ENCODE results near the gene INO80D.
"Not testable (repeated sequence)": the region's sequence is repeated elsewhere in the genome, so short reads cannot be mapped to it uniquely, and the experiment has no call there.

Gene INO80D, protein sequence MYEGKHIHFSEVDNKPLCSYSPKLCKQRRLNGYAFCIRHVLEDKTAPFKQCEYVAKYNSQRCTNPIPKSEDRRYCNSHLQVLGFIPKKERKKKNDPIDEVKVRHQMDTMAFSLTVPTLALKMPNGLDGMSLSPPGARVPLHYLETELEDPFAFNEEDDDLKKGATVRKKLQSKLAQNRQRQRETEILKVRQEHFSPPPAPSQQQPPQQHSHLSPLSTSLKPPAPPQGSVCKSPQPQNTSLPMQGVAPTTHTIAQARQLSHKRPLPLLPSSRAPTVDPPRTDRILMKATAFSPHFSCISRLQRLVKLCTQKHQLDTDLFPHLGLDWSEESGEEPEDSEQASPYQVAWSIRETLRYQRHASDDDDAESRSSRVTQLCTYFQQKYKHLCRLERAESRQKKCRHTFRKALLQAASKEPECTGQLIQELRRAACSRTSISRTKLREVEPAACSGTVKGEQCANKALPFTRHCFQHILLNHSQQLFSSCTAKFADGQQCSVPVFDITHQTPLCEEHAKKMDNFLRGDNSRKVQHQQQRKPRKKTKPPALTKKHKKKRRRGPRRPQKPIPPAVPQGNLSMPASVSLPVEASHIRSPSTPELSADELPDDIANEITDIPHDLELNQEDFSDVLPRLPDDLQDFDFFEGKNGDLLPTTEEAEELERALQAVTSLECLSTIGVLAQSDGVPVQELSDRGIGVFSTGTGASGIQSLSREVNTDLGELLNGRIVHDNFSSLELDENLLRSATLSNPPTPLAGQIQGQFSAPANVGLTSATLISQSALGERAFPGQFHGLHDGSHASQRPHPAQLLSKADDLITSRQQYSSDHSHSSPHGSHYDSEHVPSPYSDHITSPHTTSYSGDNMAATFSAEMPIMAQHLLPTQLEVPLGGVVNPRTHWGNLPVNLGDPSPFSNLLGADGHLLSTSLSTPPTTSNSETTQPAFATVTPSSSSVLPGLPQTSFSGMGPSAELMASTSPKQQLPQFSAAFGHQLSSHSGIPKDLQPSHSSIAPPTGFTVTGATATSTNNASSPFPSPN

DNA sequence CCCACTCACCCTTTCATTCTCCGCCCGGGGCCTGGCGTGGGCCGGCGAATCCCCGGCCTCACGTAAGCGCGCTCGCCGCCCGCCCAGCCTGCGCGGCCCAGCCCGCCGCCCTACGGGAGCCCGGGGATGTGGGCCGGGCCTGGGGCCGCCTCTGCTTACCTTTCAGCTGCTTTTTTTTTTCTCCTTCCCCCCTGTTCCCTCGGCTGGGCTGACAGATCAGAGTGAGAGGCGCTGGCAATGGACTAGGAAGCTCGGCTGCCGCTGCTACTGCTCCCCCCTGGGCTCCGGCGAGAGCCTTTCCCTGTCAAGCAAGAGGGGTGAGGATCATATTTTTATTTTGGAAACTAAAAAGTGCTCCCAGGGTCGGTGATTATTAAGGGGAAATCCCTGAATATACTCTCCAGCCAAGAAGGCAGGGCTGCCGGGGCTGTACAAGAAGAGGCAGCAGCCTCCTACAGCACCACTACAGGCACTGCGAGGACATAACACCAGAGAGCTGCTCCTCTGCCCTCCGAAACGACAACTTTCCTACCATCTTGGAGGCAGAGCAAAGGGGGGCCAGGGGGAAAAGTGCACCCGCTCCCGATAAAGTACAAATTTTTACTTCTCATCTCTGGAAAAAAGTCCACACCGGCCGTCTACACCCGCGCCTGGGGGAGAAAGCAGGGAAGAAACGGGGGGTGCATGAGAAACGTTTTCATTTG lies at the start of gene INO80D:
TSS of gene INO80D (minus strand) at position 433 of the 704 bp plus-strand sequence. CDS start 23,158 bp downstream, outside the sequence.
- peak; percentile 51 for DNase-seq

DNA sequence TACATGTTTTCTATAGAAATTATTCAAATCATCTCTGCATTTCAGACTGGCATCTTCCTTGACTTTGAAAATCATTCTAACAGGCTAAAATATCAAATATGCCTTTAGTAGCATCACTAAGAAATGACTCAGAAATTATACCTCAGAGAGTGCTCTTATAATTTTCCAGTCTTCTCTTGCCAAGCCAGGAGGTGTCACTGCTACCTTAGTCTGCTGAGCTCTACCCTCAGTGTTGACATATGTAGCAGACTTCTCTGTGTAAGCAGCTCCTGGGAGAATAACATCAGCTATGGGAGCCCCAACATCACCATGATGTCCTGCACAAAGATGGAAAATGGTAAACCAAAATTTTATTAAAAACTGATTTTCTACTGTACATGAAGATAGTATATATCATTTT lies 41.7 kb upstream of the INO80D start:
- DNase-seq = no peak

DNA sequence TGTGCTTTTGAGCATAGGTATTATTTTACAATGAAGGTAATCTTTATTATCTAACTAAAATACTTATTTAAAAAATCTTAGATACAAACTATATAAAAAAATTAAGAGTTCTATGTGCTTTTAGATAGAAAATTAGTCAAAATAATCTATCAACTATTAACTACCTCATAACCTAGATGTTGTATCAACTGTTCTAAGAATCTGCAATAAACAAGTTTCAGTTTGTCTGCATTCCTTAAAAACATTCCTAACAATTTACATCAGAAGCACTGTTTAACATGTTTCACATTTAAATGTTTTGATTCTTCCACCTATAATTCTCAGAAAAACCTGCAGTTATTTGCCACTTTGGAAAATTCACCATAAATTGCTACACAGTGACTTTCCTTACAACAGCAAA lies 39.9 kb upstream of the INO80D start:
- no peak for DNase-seq

DNA sequence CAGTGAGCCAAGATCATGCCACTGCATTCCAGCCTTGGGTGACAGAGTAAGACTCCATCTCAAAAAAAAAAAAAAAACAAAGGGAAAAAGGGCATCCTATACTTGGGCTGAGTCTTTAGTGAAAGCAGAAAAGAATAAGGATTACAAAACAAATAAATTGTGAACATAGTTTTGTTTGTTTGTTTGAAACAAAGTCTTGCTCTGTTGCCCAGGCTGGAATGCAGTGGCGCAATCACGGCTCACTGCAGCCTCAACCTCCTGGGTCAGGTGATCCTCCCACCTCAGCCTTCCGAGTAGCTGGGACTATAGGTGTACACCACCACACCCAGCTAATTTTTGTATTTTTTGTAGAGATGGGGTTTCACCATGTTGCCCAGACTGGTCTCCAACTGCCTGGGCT lies 36.6 kb upstream of the INO80D start:
- DNase-seq = not testable (repeated sequence)

DNA sequence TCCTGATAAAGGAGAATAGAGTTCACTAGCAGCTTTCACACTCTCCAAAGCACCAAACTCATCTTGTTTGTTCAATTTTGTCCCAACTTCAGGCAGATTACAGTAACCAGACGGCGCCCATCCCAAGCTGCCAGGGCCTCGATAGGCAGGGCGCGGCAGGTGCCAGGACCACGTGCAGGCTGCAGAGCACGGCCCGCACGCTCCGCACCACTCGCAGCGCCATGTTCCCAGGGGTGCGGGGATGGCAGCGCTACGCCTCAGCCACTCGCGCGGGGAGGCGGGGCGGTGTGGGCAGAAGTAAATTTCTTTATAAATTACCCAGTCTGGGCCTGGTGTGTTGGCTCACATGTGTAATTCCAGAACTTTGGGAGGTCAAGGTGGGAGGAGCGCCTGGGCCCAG lies 30.3 kb upstream of the INO80D start:
- no peak for DNase-seq

DNA sequence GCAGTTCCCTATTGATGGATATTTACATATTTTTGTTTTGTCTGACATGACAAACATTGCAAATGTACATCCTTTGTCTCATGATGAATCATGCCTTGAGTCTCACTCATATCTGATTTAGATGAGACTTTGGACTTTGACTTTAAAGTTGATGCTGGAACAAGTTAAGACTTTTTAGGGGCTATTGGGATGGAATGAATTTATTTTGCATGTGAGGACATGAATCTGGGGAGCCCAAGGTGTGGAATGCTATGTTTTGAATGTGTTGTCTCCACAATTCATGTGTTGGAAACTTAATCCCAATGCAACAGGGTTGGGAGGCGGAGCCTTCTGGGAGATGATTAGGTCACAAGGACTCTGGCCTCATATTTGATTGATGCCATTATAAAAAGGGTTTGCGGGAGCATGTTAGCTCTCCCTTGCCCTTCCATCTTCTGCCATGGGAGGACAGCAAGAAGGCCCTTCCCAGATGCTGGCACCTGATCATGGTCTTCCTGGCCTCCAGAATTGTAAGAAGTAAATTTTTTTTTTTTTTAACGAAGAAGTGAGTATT lies 29.1 kb upstream of the INO80D start:
- no peak for DNase-seq

DNA sequence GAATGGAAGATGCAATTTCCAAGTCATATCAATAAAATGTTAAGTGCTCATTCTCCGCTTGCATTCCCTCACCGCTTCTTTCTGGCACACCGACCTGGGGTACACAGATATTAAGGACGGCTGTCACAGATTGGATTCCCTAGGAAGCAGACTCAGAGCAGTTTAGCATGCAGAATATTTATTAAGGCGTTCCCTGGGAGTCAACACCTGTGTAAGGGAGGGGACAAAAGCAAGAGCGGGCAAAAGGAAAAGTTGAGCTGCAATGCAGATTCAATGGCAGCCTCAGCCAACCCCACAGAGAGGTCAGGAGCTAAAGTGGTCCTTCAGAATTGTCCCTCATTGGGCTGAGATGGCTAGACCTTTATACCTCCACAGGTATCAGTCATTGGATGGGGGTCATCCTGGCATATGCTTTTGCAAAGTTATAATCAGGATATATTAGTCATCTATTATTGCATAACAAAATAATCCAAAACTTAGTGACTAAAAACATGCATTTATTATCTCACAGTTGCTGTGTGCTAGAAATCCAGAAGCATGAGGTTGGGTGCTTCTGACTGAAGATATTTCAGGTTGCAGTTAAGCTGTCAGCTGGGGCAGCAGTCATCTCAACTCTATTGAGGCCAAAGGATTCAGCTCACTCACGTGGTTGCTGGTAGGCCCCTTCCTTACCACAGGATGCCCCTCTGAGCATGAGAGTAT lies 27.0 kb upstream of the INO80D start:
- no peak for DNase-seq

DNA sequence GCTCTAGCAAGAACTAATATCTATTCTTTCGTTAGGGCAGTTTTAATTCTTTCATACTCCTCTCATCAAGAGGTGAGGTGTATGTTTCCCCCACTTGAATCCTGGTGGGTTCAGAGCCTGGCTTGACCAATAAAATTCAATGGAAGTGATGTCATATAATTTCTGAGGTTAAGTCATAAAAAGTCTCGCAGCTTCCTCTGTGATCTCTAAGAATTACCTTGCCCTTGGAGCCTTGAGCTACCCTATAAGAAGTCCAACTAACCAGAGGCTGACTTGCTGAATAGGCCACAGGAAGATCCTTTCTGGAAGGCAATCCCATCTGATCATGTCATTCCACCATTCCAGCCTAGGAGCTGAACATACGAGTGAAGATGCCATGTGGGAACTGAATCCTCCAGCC lies 26.1 kb upstream of the INO80D start:
- DNase-seq = no peak

DNA sequence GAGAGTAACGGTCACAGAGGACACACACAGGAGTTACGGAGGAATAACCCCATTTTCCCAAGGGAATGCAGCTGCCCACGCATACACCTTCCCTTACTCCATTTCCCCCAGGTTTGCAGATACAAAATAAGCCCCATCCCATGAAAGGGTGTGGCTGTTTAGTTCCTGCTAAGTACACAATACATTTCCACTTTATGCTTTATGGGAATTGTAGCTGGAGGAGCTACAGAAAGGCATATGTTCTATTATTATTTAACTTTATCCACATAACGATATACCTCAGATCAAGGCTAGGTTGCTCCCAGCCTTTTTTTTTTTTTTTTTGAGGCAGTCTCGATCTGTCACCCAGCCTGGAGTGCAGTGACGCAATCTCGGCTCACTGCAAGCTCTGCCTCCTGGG lies 22.7 kb upstream of the INO80D start:
- no peak for DNase-seq

DNA sequence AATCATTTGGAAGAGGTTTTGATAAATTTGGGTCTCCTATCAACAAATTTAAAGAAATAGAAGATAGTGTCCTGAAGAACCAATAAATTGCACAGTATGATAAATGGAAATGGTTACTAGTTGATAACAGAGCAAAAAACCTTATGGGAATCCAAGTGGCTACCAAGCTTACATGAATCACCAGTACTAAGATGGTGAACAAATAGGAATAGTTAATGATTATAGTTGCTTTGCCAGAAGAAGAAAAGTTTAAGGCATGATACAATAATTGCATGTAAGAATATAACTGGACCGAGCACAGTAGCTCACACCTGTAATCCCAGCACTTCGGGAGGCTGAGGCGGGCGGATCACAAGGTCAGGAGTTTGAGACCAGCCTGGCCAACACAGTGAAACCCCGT lies 19.6 kb upstream of the INO80D start:
- no peak for DNase-seq

DNA sequence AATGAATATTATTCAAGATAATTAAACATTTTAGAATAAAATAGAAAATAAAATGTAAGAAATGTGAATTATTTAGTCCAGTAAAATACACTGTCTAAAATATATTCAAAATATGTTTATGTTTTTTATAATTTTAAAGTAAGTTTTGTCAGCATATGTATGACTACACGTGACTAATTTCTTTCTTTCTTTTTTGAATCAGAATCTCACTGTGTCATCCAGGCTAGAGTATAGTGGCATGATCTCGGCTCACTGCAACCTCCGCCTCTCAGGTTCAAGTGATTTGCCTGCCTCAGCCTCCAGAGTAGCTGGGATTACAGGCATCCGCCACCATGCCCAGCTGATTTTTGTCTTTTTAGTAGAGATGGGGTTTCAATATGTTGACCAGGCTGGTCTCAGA lies 19.1 kb upstream of the INO80D start:
- no peak for DNase-seq

DNA sequence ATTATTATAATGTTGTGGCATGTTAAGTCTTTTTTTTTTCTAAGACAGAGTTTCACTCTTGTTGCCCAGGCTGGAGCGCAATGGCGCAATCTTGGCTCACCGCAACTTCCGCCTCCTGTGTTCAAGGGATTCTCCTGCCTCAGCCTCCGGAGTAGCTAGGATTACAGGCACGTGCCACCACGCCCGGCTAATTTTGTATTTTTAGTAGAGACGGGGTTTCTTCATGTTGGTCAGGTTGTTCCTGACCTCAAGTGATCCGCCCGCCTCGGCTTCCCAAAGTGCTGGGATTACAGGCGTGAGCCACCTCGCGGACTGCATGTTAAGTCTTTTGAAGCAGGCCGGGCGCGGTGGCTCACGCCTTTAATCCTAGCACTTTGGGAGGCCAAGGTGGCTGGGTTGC lies 12.9 kb upstream of the INO80D start:
- DNase-seq = not testable (repeated sequence)

DNA sequence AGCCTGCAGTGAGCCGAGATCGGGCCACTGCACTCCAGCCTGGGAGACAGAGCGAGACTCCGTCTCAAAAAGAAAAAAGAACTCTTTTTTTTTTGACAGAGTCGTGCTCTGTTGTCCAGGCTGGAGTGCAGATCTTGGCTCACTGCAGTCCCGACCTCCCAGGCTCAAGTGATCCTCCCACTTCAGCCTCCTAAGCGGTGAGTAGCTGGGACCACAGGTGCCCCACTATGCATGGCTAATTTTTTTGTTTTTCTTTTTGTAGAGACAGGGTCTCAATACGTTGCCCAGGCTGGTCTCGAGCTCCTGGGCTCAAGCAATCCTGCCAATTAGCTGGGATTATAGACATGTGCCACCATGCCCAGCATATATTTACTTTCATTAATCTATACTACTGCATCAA lies 12.5 kb upstream of the INO80D start:
- no peak for DNase-seq

DNA sequence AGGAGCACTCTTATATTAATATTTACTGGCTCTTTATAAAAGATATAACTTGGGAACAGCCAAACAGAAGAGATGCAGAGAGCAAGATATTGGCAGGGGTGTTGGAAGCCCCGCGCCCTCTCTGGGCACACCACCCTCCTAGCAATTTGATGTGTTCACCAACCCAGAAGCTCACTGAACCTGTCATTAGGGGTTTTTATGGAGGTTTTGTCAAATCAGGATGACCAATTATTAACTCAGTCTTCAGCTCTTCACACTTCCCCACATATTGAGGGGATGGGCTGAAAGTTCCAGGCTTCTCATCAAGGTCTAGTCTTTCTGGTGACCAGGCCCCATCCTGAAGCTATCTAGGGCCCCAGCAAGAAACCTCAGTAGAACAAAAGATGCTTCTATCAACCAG lies 10.9 kb upstream of the INO80D start:
- DNase-seq = no peak

DNA sequence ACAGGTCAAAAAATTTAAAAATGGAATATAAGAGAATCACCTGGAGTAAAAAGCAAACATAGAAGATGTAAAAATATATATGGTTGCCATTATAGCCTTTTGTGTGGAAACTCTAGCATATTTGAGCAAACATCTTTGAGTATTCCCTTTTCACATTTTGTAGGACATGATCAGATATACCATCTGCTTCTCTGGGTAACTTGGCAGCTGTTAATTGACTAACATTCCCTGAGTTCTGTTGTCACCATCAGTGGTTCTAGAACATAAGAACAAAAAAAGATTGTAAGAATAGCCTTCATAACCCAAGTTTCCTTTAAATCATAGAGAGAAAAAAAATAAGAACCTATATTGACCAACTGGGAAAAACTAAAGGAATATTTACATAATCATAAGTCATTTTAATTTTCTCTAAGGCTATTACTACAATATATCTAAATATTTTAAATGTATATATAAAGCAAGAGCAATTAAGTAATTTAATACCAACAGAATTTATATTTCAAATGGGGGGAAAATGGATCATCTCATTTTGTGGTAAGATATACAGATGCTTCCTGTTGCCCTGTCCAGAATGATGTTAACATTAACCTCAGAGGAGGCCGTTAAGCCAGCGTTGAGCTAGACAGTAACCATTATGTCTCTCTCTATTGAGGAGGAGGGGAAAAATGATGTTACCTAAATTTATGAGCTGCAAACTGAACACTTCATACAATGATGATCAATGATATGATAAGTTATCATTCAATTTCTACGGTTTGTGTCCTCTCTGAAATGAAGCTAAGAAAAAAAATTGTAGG lies 9.8 kb upstream of the INO80D start:
- DNase-seq = no peak

DNA sequence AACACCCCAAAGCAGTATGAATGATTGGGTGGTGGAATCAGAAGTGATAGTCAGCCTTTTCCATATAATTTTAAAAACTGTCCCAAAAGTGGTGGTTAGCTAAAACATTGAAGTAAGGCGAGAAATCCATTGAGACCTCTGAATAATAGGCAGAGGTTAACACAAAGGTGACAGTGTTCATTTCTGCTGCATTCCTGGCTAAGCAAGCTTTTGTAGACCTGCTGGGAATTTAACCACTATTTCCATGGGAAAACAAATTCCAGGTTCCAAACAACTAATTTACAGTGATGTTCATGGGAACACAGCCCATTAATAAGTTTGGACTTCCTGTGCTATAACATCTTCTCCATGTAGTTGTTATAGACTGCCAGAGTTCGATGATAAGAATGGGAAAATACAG lies 6.3 kb upstream of the INO80D start:
- DNase-seq = no peak

DNA sequence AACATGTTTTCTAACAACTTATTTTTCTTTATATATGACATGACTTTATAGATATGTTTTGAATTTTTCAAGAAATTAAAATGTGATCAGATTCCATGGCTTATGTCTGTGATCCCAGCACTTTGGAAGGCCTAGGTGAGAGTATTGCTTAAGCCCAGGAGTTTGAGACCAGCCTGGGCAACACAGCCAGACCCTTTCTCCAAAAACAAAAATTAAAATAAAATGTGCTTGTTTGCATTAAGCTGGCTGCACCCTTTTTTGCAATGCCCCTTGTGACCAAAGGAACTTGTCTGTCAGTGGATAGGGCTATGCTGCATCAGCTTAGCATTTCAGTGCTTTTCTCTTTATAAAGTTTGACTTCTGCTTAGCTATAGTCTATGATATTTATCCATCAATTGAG lies 2.3 kb upstream of the INO80D start:
- DNase-seq = no peak

DNA sequence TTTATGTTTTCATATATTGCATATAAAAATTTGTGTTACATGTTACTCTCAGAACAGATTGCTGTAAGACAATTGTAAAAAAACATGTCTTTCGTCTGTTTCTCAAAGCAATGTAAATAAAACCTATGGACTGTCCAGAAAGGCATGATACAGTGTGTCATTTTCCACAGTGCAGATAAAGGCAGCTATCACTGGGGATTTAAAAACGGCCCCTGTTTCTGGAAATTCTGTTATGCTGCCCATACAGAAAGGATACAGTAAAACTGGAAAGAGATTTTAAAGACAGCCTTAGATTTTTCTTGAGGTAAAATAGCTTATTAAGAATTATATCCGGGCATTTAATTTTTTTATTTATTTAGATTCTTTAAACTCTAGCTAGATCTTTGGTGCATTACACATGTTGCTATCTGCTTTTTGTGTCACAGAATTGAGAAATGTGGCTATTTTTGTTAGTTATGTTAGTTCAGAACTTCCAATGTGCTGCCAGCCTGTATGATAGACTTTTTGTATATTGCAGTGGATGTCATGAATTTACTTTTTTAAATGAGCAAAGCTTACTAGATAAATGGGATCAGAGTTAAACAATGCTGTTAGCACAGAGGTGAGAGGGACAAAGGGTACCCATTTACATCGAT lies 859 bp upstream of the INO80D start:
- no peak for DNase-seq

DNA sequence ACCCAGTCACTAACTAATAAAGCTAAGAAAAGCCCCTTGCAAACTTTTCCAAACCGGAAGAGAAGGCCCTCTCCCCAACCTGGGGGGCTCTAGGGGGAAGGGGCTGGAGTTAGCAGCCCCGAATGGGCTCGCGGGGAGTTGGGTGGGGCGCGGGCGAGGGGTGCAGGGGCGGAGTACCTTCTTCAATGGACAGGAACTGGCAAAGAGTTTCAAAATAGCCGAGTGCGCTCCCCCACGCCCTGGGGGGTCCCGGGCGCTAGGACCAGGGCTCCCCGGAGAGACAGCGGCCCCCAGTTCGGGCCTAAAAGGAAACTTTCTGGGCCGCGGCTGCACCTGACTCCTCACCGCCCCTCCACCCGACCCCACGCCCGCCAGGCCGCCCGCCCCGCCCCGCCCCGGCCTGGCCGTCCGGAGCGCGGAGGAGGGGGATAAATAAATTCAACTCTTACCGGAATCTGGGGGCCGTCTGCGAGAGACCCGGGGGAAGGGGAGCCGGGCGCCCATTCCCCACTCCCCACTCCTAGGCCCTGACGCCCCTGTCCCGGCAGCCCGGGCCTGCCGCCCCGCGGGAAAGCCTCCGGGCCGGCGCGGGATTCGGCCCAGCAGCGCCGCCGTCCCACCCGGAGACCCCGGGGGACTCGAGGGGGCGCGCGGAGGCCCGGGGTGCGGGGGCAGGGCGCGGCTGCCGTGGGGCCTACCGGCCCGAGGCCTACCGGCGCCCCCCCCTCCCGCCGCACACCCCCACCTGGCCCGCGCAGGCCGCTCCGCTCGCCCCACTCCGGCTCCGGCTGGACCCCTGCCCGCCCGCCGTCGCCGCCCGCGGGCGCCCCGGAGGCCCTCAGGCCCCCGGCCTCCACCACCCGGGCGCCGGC lies 868 bp downstream of the INO80D start:
- no peak for DNase-seq

DNA sequence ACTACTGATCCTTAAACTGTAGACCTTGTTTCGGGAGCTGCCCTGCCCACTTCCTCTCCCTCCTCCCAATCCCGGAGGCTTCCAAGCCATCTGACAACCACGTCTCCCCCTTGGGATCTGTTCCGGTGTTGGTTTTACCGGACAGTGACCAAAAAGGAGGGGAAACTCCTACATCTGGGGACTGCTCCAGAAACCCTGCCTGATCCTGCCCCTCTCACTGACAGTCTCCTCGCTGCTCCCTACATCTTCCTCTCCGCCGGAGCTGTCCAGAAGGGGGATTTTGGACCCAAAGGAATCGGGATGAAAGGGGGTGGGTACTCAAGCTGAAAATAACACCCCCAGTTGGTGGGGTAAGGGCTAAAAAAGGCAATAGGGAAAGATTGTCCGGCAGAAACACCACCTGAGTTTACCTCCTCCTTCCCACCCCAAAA lies 1.5 kb downstream of the INO80D start:
- DNase-seq = no peak
